ENCODE results near the gene NOM1.

Gene NOM1

DNA sequence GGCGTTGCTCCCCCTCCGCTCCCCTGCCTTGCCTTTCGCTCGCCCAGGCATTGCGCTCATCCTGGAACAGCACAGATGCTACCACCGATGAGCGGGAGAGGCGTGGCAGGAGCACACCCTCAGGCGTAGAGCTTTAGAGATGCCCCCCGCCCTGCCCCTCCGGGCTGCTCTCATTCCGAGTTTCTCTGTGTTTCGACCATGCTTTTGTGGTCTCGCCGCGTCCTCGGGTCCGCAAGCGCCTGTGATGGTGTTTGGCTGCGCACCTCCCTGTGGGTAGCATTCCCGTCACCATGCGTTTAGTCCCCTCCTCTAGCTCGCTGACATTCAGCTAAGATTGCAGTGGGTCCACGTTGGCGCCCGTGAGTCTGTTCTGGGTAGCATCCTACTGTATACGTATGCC lies 18.7 kb downstream of the NOM1 start:
- DNase-seq (ENCODE audit: low read depth in 1 of 2, low spot score in 1 of 2), result no peak
- H3K27me3 ChIP-seq (ENCODE audit: insufficient read depth, poor library complexity, severe bottlenecking), result no peaks in the 10 kb centered on the region
- TF ChIP-seq POLR2AphosphoS5 (IDR thresholded peaks at IDR 0.05; ENCODE audit: low read depth), result no peak
- TF ChIP-seq, protein P1, sequence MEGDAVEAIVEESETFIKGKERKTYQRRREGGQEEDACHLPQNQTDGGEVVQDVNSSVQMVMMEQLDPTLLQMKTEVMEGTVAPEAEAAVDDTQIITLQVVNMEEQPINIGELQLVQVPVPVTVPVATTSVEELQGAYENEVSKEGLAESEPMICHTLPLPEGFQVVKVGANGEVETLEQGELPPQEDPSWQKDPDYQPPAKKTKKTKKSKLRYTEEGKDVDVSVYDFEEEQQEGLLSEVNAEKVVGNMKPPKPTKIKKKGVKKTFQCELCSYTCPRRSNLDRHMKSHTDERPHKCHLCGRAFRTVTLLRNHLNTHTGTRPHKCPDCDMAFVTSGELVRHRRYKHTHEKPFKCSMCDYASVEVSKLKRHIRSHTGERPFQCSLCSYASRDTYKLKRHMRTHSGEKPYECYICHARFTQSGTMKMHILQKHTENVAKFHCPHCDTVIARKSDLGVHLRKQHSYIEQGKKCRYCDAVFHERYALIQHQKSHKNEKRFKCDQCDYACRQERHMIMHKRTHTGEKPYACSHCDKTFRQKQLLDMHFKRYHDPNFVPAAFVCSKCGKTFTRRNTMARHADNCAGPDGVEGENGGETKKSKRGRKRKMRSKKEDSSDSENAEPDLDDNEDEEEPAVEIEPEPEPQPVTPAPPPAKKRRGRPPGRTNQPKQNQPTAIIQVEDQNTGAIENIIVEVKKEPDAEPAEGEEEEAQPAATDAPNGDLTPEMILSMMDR (IDR thresholded peaks at IDR 0.05; ENCODE audit: insufficient read depth, low read length), result no peak
- TF ChIP-seq GABPA (IDR thresholded peaks at IDR 0.05; ENCODE audit: low read depth), result no peak
- TF ChIP-seq, protein P2, sequence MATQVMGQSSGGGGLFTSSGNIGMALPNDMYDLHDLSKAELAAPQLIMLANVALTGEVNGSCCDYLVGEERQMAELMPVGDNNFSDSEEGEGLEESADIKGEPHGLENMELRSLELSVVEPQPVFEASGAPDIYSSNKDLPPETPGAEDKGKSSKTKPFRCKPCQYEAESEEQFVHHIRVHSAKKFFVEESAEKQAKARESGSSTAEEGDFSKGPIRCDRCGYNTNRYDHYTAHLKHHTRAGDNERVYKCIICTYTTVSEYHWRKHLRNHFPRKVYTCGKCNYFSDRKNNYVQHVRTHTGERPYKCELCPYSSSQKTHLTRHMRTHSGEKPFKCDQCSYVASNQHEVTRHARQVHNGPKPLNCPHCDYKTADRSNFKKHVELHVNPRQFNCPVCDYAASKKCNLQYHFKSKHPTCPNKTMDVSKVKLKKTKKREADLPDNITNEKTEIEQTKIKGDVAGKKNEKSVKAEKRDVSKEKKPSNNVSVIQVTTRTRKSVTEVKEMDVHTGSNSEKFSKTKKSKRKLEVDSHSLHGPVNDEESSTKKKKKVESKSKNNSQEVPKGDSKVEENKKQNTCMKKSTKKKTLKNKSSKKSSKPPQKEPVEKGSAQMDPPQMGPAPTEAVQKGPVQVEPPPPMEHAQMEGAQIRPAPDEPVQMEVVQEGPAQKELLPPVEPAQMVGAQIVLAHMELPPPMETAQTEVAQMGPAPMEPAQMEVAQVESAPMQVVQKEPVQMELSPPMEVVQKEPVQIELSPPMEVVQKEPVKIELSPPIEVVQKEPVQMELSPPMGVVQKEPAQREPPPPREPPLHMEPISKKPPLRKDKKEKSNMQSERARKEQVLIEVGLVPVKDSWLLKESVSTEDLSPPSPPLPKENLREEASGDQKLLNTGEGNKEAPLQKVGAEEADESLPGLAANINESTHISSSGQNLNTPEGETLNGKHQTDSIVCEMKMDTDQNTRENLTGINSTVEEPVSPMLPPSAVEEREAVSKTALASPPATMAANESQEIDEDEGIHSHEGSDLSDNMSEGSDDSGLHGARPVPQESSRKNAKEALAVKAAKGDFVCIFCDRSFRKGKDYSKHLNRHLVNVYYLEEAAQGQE (IDR thresholded peaks at IDR 0.05; ENCODE audit: insufficient replicate concordance, low read depth), result no peak
- TF ChIP-seq SPI1 (IDR thresholded peaks at IDR 0.05; ENCODE audit: borderline replicate concordance, low read depth), result no peak
- H3K27ac ChIP-seq (replicated peaks), result no peak overlapping the region
- H3K4me3 ChIP-seq (replicated peaks; ENCODE audit: insufficient read depth, low read length), result no peak overlapping the region

DNA sequence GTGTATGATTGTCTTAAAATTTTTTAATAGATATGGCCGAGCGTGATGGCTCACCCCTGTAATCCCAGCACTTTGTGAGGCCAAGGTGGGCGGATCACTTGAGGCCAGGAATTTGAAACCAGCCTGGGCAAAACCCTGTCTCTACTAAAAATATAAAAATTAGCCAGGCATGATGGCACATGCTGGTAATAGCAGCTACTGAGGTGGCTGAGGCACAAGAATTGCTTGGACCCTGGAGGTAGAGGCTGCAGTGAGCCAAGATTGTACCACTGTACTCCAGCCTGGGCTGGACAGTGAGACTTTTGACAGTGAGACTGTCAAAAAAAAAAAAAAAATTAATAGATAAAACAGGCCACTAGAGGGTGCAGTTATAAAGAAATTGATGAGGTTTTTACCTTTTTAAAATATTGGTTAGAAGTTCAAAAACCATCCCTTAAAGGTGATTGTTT lies 20.5 kb downstream of the NOM1 start:
- H3K27ac ChIP-seq (replicated peaks), result no peak overlapping the region
- H3K4me3 ChIP-seq (replicated peaks; ENCODE audit: insufficient read depth, low read length), result no peak overlapping the region
- H3K27me3 ChIP-seq (ENCODE audit: insufficient read depth, poor library complexity, severe bottlenecking), result no peaks in the 10 kb centered on the region
- no peak for DNase-seq (ENCODE audit: low read depth in 1 of 2, low spot score in 1 of 2)
- TF ChIP-seq GABPA (IDR thresholded peaks at IDR 0.05; ENCODE audit: low read depth), result no peak
- TF ChIP-seq POLR2AphosphoS5 (IDR thresholded peaks at IDR 0.05; ENCODE audit: low read depth), result no peak
- TF ChIP-seq SPI1 (IDR thresholded peaks at IDR 0.05; ENCODE audit: borderline replicate concordance, low read depth), result no peak
- TF ChIP-seq, protein P1 (IDR thresholded peaks at IDR 0.05; ENCODE audit: insufficient read depth, low read length), result no peak
- TF ChIP-seq, protein P2 (IDR thresholded peaks at IDR 0.05; ENCODE audit: insufficient replicate concordance, low read depth), result no peak

DNA sequence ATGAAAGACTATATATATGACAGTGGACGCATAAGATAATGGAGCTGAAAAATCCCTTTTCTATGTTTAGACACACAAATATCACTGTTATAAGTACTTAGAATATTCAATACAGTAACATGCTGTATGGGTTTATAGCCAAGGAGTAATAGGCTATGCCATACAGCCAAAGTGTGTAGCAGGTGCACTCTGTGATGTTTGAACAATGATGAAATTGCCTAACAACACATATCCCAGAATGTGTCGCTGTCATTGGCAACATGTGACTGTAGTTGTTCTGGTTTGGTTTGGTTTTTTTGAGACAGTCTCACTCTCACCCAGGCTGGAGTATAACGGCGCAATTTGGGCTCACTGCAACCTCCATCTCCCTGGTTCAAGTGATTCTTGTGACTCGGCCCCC lies 26.1 kb downstream of the NOM1 start:
- Histone ChIP-seq H3K4me3 (replicated peaks; ENCODE audit: insufficient read depth, low read length) (no peak overlapping the region), H3K27me3 (ENCODE audit: insufficient read depth, poor library complexity, severe bottlenecking) (no peaks in the 10 kb centered on the region), H3K27ac (replicated peaks) (no peak overlapping the region)
- TF ChIP-seq POLR2AphosphoS5 (IDR thresholded peaks at IDR 0.05; ENCODE audit: low read depth) (no peak), SPI1 (IDR thresholded peaks at IDR 0.05; ENCODE audit: borderline replicate concordance, low read depth) (no peak), GABPA (IDR thresholded peaks at IDR 0.05; ENCODE audit: low read depth) (no peak)
- TF ChIP-seq, protein P2 (IDR thresholded peaks at IDR 0.05; ENCODE audit: insufficient replicate concordance, low read depth), result no peak
- TF ChIP-seq, protein P1 (IDR thresholded peaks at IDR 0.05; ENCODE audit: insufficient read depth, low read length), result no peak
- DNase-seq (ENCODE audit: low read depth in 1 of 2, low spot score in 1 of 2), result no peak
